Keratinocyte (primary cell): ENCODE measurements around the gene EGFR. TPM values are rescaled to one million over a fixed set of nuclear protein-coding genes. Genes with fewer than 3 reads are reported as not detected.

ENCODE experiments used
- DNase-seq: peaks from one replicate; pipeline ENCODE4 v3.0.0-alpha.2; 2011; ENCODE audit warnings: low read depth, missing footprints, low spot score
- FAIRE-seq: peaks from 2 replicates; lab custom pipeline; 2011; peaks lifted over from hg19 to GRCh38; lab: Jason Lieb, UNC
- H2AFZ ChIP-seq: 2 replicates; pipeline ENCODE4 v1.6.0; 2012; ENCODE audit warnings: low read length, control low read depth, inconsistent platforms; ENCODE audit not compliant: control insufficient read depth
- H3K27ac ChIP-seq: 2 replicates; pipeline ENCODE4 v1.5.1; 2011; ENCODE audit warnings: low read length; ENCODE audit not compliant: control insufficient read depth, insufficient read depth
- H3K27me3 ChIP-seq: 3 replicates; pipeline ENCODE4 v1.6.0; 2011; ENCODE audit warnings: low read length; ENCODE audit not compliant: control insufficient read depth, insufficient read depth; ENCODE audit errors: extremely low read depth
- H3K36me3 ChIP-seq, 2 experiments: 2 replicates in 1 of 2; 3 replicates in 1 of 2; pipeline ENCODE4 v1.5.1; 2011; ENCODE audit warnings: low read length in 2 of 2, mild to moderate bottlenecking in 1 of 2; ENCODE audit not compliant: control insufficient read depth in 2 of 2, insufficient read depth in 2 of 2; ENCODE audit errors: extremely low read depth in 1 of 2
- H3K4me1 ChIP-seq: 3 replicates; pipeline ENCODE4 v1.5.1; 2011; ENCODE audit warnings: low read length; ENCODE audit not compliant: control insufficient read depth, insufficient read depth; ENCODE audit errors: extremely low read depth
- H3K4me2 ChIP-seq: 3 replicates; pipeline ENCODE4 v1.6.0; 2011; ENCODE audit warnings: low read depth, low read length; ENCODE audit not compliant: control insufficient read depth, insufficient read depth; ENCODE audit errors: extremely low read depth
- H3K4me3 ChIP-seq, 3 experiments: fragments of 200-600 bp in 1 of 3; sonication (generic) in 1 of 3; 2 replicates in 2 of 3; 3 replicates in 1 of 3; pipeline ENCODE4 v1.5.1; 2011 to 2016; ENCODE audit warnings: low read length in 3 of 3, mild to moderate bottlenecking in 3 of 3, control low read depth in 2 of 3, inconsistent platforms in 1 of 3, low read depth in 1 of 3, mixed read lengths in 1 of 3, mixed run types in 1 of 3, moderate library complexity in 1 of 3; ENCODE audit not compliant: control insufficient read depth in 2 of 3, insufficient read depth in 2 of 3; ENCODE audit errors: extremely low read depth in 1 of 3
- H3K79me2 ChIP-seq: 2 replicates; pipeline ENCODE4 v1.6.0; 2012; ENCODE audit warnings: low read length; ENCODE audit not compliant: control insufficient read depth, insufficient read depth
- H3K9ac ChIP-seq: 3 replicates; pipeline ENCODE4 v1.6.0; 2011; ENCODE audit warnings: low read length; ENCODE audit not compliant: control insufficient read depth, insufficient read depth; ENCODE audit errors: extremely low read depth
- H3K9me1 ChIP-seq: 3 replicates; pipeline ENCODE4 v1.6.0; 2011; ENCODE audit warnings: low read length; ENCODE audit not compliant: control insufficient read depth, insufficient read depth; ENCODE audit errors: extremely low read depth
- H3K9me3 ChIP-seq: 2 replicates; pipeline ENCODE4 v1.5.1; 2012; ENCODE audit warnings: low read depth, low read length; ENCODE audit not compliant: control insufficient read depth
- H4K20me1 ChIP-seq: 3 replicates; pipeline ENCODE4 v1.6.0; 2011; ENCODE audit warnings: low read length; ENCODE audit not compliant: control insufficient read depth, insufficient read depth; ENCODE audit errors: extremely low read depth
- EZH2 ChIP-seq: IDR thresholded peaks from one replicate; pipeline ENCODE4 v1.6.1; 2012; ENCODE audit warnings: inconsistent platforms, mild to moderate bottlenecking, low read length, moderate library complexity
- dilution Hi-C: fragments of 300-500 bp; cut with MboI; formaldehyde crosslinking; loops from one replicate; pipeline ENCODE4 v1.7.0; 2020; ENCODE audit warnings: low sequenced_read_pairs; ENCODE audit not compliant: extremely low pct_ligation_motif_present
- polyA plus RNA-seq, 5 experiments: library from polyadenylated mRNA; depleted of rRNA in 3 of 5; stranded (reverse) in 3 of 5; stranded (forward) in 1 of 5; unstranded in 1 of 5; fragments of >200 nt; gene quantifications; 1 replicate in 1 of 5; 2 replicates in 3 of 5; 3 replicates in 1 of 5; pipeline versions ENCODE4 v1.2.1 to v1.2.3, GENCODE V29; 2011 to 2012; ENCODE audit warnings: missing spikeins in 2 of 5, low read depth in 1 of 5, low replicate concordance in 1 of 5
- TF ChIP-seq, protein P1 (sequence below), 3 experiments: IDR thresholded peaks in 1 of 3; conservative IDR thresholded peaks in 1 of 3; optimal IDR thresholded peaks in 1 of 3; 2 replicates in 2 of 3; 3 replicates in 1 of 3; pipeline versions ENCODE3 to v1.5.1; 2011; ENCODE audit warnings: low read length in 3 of 3, mild to moderate bottlenecking in 3 of 3, moderate library complexity in 2 of 3, control low read depth in 1 of 3, inconsistent platforms in 1 of 3; ENCODE audit not compliant: insufficient read depth in 2 of 3; ENCODE audit errors: extremely low read depth in 1 of 3

The EGFR gene
- polyA plus RNA-seq, 1 donor (not counting 4 experiments of a cell fraction or from before 2014, with no cell fraction given): 120 TPM

DNA sequence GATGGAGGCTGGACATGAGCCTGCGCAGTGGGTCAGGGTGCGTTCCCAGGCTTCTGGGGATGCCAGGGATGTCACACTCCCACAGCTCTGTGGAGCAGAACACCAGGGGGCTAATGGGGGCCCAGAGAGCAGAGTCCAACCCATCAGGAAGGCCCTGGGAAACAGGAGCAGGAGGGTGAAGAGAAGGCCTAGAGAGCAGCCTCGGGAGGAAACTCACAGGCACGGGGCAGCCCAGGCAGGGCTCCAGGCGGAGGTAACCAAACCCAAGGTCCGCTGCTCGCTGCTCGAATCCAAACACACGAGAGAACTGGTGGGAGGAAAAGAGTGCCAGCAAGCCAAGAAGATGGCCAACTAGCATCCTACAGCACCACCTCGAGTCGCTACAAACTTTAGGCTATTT, 215.6 kb downstream of the EGFR start:
- Histone ChIP-seq H3K4me1 (no peaks in the 10 kb centered on the region), H3K9ac (no peak overlapping the region), H3K9me1 (no peaks in the 10 kb centered on the region), H3K9me3 (no peaks in the 10 kb centered on the region), H3K27ac (no peak overlapping the region), H3K4me2 (no peak overlapping the region), H3K79me2 (no peaks in the 10 kb centered on the region), H4K20me1 (no peaks in the 10 kb centered on the region), H3K27me3 (peaks cover 42% of the 10 kb centered on the region), H3K36me3 (no peaks in the 10 kb centered on the region), H3K4me3 (no peak overlapping the region), H2AFZ (no peak overlapping the region)
- FAIRE-seq (no peak), DNase-seq (no peak)
- dilution Hi-C loops: no loop called here
- no peak for TF ChIP-seq EZH2
- TF ChIP-seq, protein P1, sequence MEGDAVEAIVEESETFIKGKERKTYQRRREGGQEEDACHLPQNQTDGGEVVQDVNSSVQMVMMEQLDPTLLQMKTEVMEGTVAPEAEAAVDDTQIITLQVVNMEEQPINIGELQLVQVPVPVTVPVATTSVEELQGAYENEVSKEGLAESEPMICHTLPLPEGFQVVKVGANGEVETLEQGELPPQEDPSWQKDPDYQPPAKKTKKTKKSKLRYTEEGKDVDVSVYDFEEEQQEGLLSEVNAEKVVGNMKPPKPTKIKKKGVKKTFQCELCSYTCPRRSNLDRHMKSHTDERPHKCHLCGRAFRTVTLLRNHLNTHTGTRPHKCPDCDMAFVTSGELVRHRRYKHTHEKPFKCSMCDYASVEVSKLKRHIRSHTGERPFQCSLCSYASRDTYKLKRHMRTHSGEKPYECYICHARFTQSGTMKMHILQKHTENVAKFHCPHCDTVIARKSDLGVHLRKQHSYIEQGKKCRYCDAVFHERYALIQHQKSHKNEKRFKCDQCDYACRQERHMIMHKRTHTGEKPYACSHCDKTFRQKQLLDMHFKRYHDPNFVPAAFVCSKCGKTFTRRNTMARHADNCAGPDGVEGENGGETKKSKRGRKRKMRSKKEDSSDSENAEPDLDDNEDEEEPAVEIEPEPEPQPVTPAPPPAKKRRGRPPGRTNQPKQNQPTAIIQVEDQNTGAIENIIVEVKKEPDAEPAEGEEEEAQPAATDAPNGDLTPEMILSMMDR (optimal IDR thresholded peaks at IDR 0.05 in 1 of 3, IDR thresholded peaks at IDR 0.05 in 1 of 3, conservative IDR thresholded peaks at IDR 0.05 in 1 of 3; ENCODE audit: extremely low read depth in 1 of 3, insufficient read depth in 2 of 3, low read length in 3 of 3): no peak

GRCh38 chr7:55235115-55235514, 216.3 kb downstream of the EGFR start:
- H3K27me3 ChIP-seq: peaks cover 42% of the 10 kb centered on the region
- H3K4me3 ChIP-seq: no peak overlapping the region
- H3K27ac ChIP-seq: no peak overlapping the region
- dilution Hi-C loops: no loop called here
- DNase-seq (no peak), FAIRE-seq (no peak)
- no peaks in the 10 kb centered on the region for H3K4me1 ChIP-seq
- no peaks in the 10 kb centered on the region for H3K36me3 ChIP-seq
- H3K4me2 ChIP-seq: no peak overlapping the region
- no peaks in the 10 kb centered on the region for H3K9me3 ChIP-seq
- TF ChIP-seq, protein P1 (optimal IDR thresholded peaks at IDR 0.05 in 1 of 3, IDR thresholded peaks at IDR 0.05 in 1 of 3, conservative IDR thresholded peaks at IDR 0.05 in 1 of 3; ENCODE audit: extremely low read depth in 1 of 3, insufficient read depth in 2 of 3, low read length in 3 of 3): no peak
- TF ChIP-seq EZH2: no peak
- no peaks in the 10 kb centered on the region for H3K9me1 ChIP-seq
- no peak overlapping the region for H3K9ac ChIP-seq
- no peaks in the 10 kb centered on the region for H3K79me2 ChIP-seq
- no peak overlapping the region for H2AFZ ChIP-seq
- no peaks in the 10 kb centered on the region for H4K20me1 ChIP-seq
